Erythroblast (primary cell): ENCODE measurements around the gene SRCIN1.

Experiments used
- GATA1 ChIP-seq: IDR thresholded peaks from 2 replicates; pipeline ENCODE4 v1.6.1; 2011; ENCODE audit warnings: low read depth, mild to moderate bottlenecking, control low read depth, low read length, moderate library complexity
- POLR2A ChIP-seq: IDR thresholded peaks from 2 replicates; pipeline ENCODE4 v1.6.1; 2011; ENCODE audit warnings: mild to moderate bottlenecking, low read length

- no peak for TF ChIP-seq POLR2A
- TF ChIP-seq GATA1, result no peak
These were observed 36.8 kb downstream of the SRCIN1 start for GRCh38 chr17:38568845-38569510.
